ENCODE measurements around the gene KCNMA1. TPM values are rescaled to one million over a fixed set of nuclear protein-coding genes. Genes with fewer than 3 reads are reported as not detected.

Gene KCNMA1
- total and polyA plus RNA-seq, 4 experiments from 2014 or later: 0.26 TPM; not detected in 3

GRCh38 chr10:77004917-77005564 lies 632.6 kb downstream of the KCNMA1 start:
- POLR2A ChIA-PET (ENCODE audit: partially characterized antibody): no interaction called here
- H3K9me3 Mint-ChIP-seq: peaks cover 0 to 2% (median 0%) of the 10 kb centered on the region in 8 donors
- H3K36me3 Mint-ChIP-seq: no peaks in the 10 kb centered on the region
- CTCF ChIA-PET (ENCODE audit: partially characterized antibody): interaction anchor here (1.0 to 1.6 kb wide), 5 partner anchors 8 to 56 kb away, joined by 3 to 5 read pairs (median 3); no protein-coding TSS in a partner anchor
- no peaks in the 10 kb centered on the region for H3K9me3 ChIP-seq (ENCODE audit: control insufficient read depth in 1 of 2, low read length in 2 of 2)
- H3K27ac Mint-ChIP-seq: no peak overlapping the region
- no peaks in the 10 kb centered on the region for H3K27me3 Mint-ChIP-seq
- H3K36me3 ChIP-seq (ENCODE audit: insufficient read depth, low read length): no peaks in the 10 kb centered on the region
- no peak overlapping the region for H3K4me3 Mint-ChIP-seq
- intact Hi-C loops (cut with micrococcal nuclease): no loop called here
- no peak for DNase-seq
- no peaks in the 10 kb centered on the region for H3K4me1 Mint-ChIP-seq
- no peak overlapping the region for H3K4me3 ChIP-seq (ENCODE audit: low read length in 2 of 2)
- no peak overlapping the region for H3K27ac ChIP-seq (ENCODE audit: low read depth, low read length)
- no peaks in the 10 kb centered on the region for H3K4me1 ChIP-seq (ENCODE audit: insufficient read depth, low read length)
- no peaks in the 10 kb centered on the region for H3K27me3 ChIP-seq (ENCODE audit: insufficient read depth, low read length)

DNA sequence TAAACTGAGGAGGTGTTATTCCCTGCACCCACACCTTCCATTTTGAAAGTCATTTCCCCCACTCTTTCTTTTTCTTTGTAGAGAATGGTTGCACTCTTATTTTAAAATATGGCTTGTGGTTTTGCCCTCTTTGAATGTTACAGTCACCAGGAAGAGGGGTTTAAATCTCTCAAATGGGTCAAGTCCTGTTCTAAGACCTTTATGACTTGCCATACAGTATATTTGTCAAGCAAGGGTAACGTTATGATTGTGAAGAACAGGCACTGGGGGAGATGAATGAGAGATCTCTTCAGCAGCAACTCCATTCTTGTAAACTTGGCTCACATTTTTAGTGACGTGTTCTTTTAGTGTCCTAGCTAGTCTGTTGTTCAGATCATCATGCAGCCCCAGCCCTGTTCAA lies 634.7 kb downstream of the KCNMA1 start:
- no peak for DNase-seq
- Mint-ChIP-seq H3K4me1 (no peaks in the 10 kb centered on the region), H3K36me3 (no peaks in the 10 kb centered on the region), H3K27ac (no peak overlapping the region), H3K4me3 (no peak overlapping the region), H3K27me3 (no peaks in the 10 kb centered on the region), H3K9me3 (peaks cover 0 to 5% (median 0%) of the 10 kb centered on the region in 8 donors)
- H3K27ac ChIP-seq (ENCODE audit: low read depth, low read length): no peak overlapping the region
- no peak overlapping the region for H3K4me3 ChIP-seq (ENCODE audit: low read length in 2 of 2)
- no peaks in the 10 kb centered on the region for H3K4me1 ChIP-seq (ENCODE audit: insufficient read depth, low read length)
- CTCF ChIA-PET (ENCODE audit: partially characterized antibody): interaction anchor here (1.7 kb wide), 1 partner anchor 18 kb away, joined by 4 read pairs; no protein-coding TSS in a partner anchor
- no peaks in the 10 kb centered on the region for H3K36me3 ChIP-seq (ENCODE audit: insufficient read depth, low read length)
- H3K27me3 ChIP-seq (ENCODE audit: insufficient read depth, low read length): no peaks in the 10 kb centered on the region
- H3K9me3 ChIP-seq (ENCODE audit: control insufficient read depth in 1 of 2, low read length in 2 of 2): no peaks in the 10 kb centered on the region
- POLR2A ChIA-PET (ENCODE audit: partially characterized antibody): no interaction called here
- intact Hi-C loops (cut with micrococcal nuclease): no loop called here

- ChIA-PET CTCF (ENCODE audit: partially characterized antibody) (no interaction called here), POLR2A (ENCODE audit: partially characterized antibody) (no interaction called here)
- no peak overlapping the region for H3K27ac Mint-ChIP-seq
- no peaks in the 10 kb centered on the region for H3K27me3 Mint-ChIP-seq
- H3K9me3 Mint-ChIP-seq: peaks cover 0 to 5% (median 0%) of the 10 kb centered on the region in 8 donors
- H3K4me3 Mint-ChIP-seq: no peak overlapping the region
- no peaks in the 10 kb centered on the region for H3K4me1 ChIP-seq (ENCODE audit: insufficient read depth, low read length)
- intact Hi-C loops (cut with micrococcal nuclease): no loop called here
- no peaks in the 10 kb centered on the region for H3K4me1 Mint-ChIP-seq
- no peaks in the 10 kb centered on the region for H3K36me3 ChIP-seq (ENCODE audit: insufficient read depth, low read length)
- no peak overlapping the region for H3K27ac ChIP-seq (ENCODE audit: low read depth, low read length)
- H3K27me3 ChIP-seq (ENCODE audit: insufficient read depth, low read length): no peaks in the 10 kb centered on the region
- no peak overlapping the region for H3K4me3 ChIP-seq (ENCODE audit: low read length in 2 of 2)
- H3K36me3 Mint-ChIP-seq: no peaks in the 10 kb centered on the region
- no peak for DNase-seq
- H3K9me3 ChIP-seq (ENCODE audit: control insufficient read depth in 1 of 2, low read length in 2 of 2): no peaks in the 10 kb centered on the region
Measured at GRCh38 chr10:77001206-77001605, 636.4 kb downstream of the KCNMA1 start.

- ChIA-PET POLR2A (ENCODE audit: partially characterized antibody) (no interaction called here), CTCF (ENCODE audit: partially characterized antibody) (interaction anchor here (1.4 kb wide), 1 partner anchor 11 kb away, joined by 3 read pairs; no protein-coding TSS in a partner anchor)
- Histone ChIP-seq H3K9me3 (ENCODE audit: control insufficient read depth in 1 of 2, low read length in 2 of 2) (no peaks in the 10 kb centered on the region), H3K27me3 (ENCODE audit: insufficient read depth, low read length) (no peaks in the 10 kb centered on the region), H3K27ac (ENCODE audit: low read depth, low read length) (no peak overlapping the region), H3K4me1 (ENCODE audit: insufficient read depth, low read length) (no peaks in the 10 kb centered on the region), H3K36me3 (ENCODE audit: insufficient read depth, low read length) (no peaks in the 10 kb centered on the region), H3K4me3 (ENCODE audit: low read length in 2 of 2) (no peak overlapping the region)
- no peak for DNase-seq
- intact Hi-C loops (cut with micrococcal nuclease): no loop called here
- no peaks in the 10 kb centered on the region for H3K36me3 Mint-ChIP-seq
- H3K27ac Mint-ChIP-seq: no peak overlapping the region
- H3K27me3 Mint-ChIP-seq: peaks cover 0 to 1% of the 10 kb centered on the region in 2 donors
- H3K4me1 Mint-ChIP-seq: no peaks in the 10 kb centered on the region
- H3K9me3 Mint-ChIP-seq: peaks cover 0 to 3% (median 0%) of the 10 kb centered on the region in 8 donors
- no peak overlapping the region for H3K4me3 Mint-ChIP-seq
Measured at GRCh38 chr10:76998451-76998850, 639.2 kb downstream of the KCNMA1 start.

DNA sequence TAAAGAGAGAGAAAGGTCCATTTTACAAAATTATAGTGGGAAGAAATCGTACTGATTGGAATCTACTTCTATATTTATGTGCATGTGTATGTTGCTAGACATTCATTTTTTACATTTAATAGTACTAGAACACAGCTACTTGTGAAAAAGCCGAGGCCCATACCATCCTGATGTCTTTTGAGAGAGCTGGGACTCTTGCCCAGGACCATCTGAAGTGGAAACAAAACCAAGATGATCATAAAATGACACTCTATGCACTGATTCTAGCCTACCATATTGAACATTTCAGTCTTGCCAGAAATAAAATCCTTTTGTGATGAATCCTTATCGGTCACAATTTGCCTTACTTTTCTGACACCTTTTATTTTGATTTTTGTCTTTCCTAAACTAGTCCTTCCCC lies 640.0 kb downstream of the KCNMA1 start:
- Histone ChIP-seq H3K27me3 (ENCODE audit: insufficient read depth, low read length) (no peaks in the 10 kb centered on the region), H3K9me3 (ENCODE audit: control insufficient read depth in 1 of 2, low read length in 2 of 2) (no peaks in the 10 kb centered on the region), H3K4me1 (ENCODE audit: insufficient read depth, low read length) (no peaks in the 10 kb centered on the region), H3K27ac (ENCODE audit: low read depth, low read length) (no peak overlapping the region), H3K4me3 (ENCODE audit: low read length in 2 of 2) (no peak overlapping the region), H3K36me3 (ENCODE audit: insufficient read depth, low read length) (no peaks in the 10 kb centered on the region)
- ChIA-PET POLR2A (ENCODE audit: partially characterized antibody) (no interaction called here), CTCF (ENCODE audit: partially characterized antibody) (interaction anchor here (1.4 kb wide), 1 partner anchor 12 kb away, joined by 3 read pairs; no protein-coding TSS in a partner anchor)
- DNase-seq: no peak
- Mint-ChIP-seq H3K27me3 (peaks cover 0 to 1% of the 10 kb centered on the region in 2 donors), H3K9me3 (peaks cover 0 to 3% (median 0%) of the 10 kb centered on the region in 8 donors), H3K4me1 (no peaks in the 10 kb centered on the region), H3K36me3 (no peaks in the 10 kb centered on the region), H3K4me3 (no peak overlapping the region), H3K27ac (no peak overlapping the region)
- intact Hi-C loops (cut with micrococcal nuclease): no loop called here

GRCh38 chr10:76995023-76995422 lies 642.6 kb downstream of the KCNMA1 start:
- no peak for DNase-seq
- no peak overlapping the region for H3K27ac Mint-ChIP-seq
- CTCF ChIA-PET (ENCODE audit: partially characterized antibody): interaction anchor here (1.2 kb wide), 1 partner anchor 11 kb away, joined by 3 read pairs; no protein-coding TSS in a partner anchor

GRCh38 chr10:76993213-76993612 lies 644.4 kb downstream of the KCNMA1 start:
- DNase-seq: no peak
- ChIA-PET CTCF (ENCODE audit: partially characterized antibody) (interaction anchor here (0.8 kb wide), 1 partner anchor 9 kb away, joined by 3 read pairs; no protein-coding TSS in a partner anchor), POLR2A (ENCODE audit: partially characterized antibody) (no interaction called here)
- H3K4me1 Mint-ChIP-seq: no peaks in the 10 kb centered on the region
- Histone ChIP-seq H3K27me3 (ENCODE audit: insufficient read depth, low read length) (no peaks in the 10 kb centered on the region), H3K9me3 (ENCODE audit: control insufficient read depth in 1 of 2, low read length in 2 of 2) (no peaks in the 10 kb centered on the region), H3K27ac (ENCODE audit: low read depth, low read length) (no peak overlapping the region), H3K4me1 (ENCODE audit: insufficient read depth, low read length) (no peaks in the 10 kb centered on the region), H3K36me3 (ENCODE audit: insufficient read depth, low read length) (no peaks in the 10 kb centered on the region), H3K4me3 (ENCODE audit: low read length in 2 of 2) (no peak overlapping the region)
- no peak overlapping the region for H3K27ac Mint-ChIP-seq
- intact Hi-C loops (cut with micrococcal nuclease): no loop called here
- H3K27me3 Mint-ChIP-seq: peaks cover 0 to 1% of the 10 kb centered on the region in 2 donors
- no peaks in the 10 kb centered on the region for H3K36me3 Mint-ChIP-seq
- no peaks in the 10 kb centered on the region for H3K9me3 Mint-ChIP-seq
- H3K4me3 Mint-ChIP-seq: no peak overlapping the region

More at GRCh38 chr10:76995023-76995422, 642.6 kb downstream of the KCNMA1 start:
- Histone ChIP-seq H3K9me3 (ENCODE audit: control insufficient read depth in 1 of 2, low read length in 2 of 2) (no peaks in the 10 kb centered on the region), H3K36me3 (ENCODE audit: insufficient read depth, low read length) (no peaks in the 10 kb centered on the region), H3K27ac (ENCODE audit: low read depth, low read length) (no peak overlapping the region), H3K27me3 (ENCODE audit: insufficient read depth, low read length) (no peaks in the 10 kb centered on the region), H3K4me3 (ENCODE audit: low read length in 2 of 2) (no peak overlapping the region), H3K4me1 (ENCODE audit: insufficient read depth, low read length) (no peaks in the 10 kb centered on the region)
- Mint-ChIP-seq H3K9me3 (peaks cover 0 to 3% (median 0%) of the 10 kb centered on the region in 8 donors), H3K4me1 (no peaks in the 10 kb centered on the region), H3K27me3 (peaks cover 0 to 1% of the 10 kb centered on the region in 2 donors), H3K36me3 (no peaks in the 10 kb centered on the region), H3K4me3 (no peak overlapping the region)
- intact Hi-C loops (cut with micrococcal nuclease): no loop called here
- POLR2A ChIA-PET (ENCODE audit: partially characterized antibody): no interaction called here

Data from CD4-positive, alpha-beta memory T cell (primary cell).